Measurements from ENCODE around the gene FGD1. TPM values are rescaled to one million over a fixed set of nuclear protein-coding genes. Genes with fewer than 3 reads are reported as not detected.

Gene FGD1
- total and polyA plus RNA-seq, 8 donors: 5.3 to 21.2 (median 17.0) TPM

DNA sequence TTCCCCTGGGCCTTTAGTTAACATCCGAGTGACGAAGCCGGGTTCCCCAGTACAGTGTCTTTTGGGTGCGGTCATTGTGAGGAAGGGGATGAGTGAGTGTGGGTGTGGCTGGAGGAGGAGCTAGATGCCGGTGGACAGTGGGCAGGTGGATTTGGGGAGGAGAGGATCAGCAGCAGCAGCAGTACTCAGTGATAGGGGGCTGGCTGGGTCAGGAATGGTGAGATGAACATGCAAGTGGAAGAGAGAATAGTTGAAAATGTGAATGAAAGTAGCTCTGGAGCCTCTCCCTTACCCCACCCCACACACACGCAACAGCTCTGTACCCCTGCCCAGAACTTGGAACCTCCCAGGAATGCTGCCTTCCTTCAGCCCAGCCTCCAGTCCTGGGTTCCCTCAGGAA is 51.3 kb downstream of the FGD1 start:
- no peak for DNase-seq
- no peak for ATAC-seq
- intact Hi-C loops (cut with DNase I): no loop called here
- H3K4me1 ChIP-seq: peaks cover 0 to 12% of the 10 kb centered on the region in 2 donors
- H3K4me3 ChIP-seq: no peak overlapping the region
- peaks cover 0 to 27% of the 10 kb centered on the region in 2 donors for H3K36me3 ChIP-seq
- no peaks in the 10 kb centered on the region for H3K9me3 ChIP-seq
- H3K27ac ChIP-seq: no peak overlapping the region
- TF ChIP-seq, protein P1, sequence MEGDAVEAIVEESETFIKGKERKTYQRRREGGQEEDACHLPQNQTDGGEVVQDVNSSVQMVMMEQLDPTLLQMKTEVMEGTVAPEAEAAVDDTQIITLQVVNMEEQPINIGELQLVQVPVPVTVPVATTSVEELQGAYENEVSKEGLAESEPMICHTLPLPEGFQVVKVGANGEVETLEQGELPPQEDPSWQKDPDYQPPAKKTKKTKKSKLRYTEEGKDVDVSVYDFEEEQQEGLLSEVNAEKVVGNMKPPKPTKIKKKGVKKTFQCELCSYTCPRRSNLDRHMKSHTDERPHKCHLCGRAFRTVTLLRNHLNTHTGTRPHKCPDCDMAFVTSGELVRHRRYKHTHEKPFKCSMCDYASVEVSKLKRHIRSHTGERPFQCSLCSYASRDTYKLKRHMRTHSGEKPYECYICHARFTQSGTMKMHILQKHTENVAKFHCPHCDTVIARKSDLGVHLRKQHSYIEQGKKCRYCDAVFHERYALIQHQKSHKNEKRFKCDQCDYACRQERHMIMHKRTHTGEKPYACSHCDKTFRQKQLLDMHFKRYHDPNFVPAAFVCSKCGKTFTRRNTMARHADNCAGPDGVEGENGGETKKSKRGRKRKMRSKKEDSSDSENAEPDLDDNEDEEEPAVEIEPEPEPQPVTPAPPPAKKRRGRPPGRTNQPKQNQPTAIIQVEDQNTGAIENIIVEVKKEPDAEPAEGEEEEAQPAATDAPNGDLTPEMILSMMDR (IDR thresholded peaks at IDR 0.05): no peak
- H3K27me3 ChIP-seq: no peaks in the 10 kb centered on the region

DNA sequence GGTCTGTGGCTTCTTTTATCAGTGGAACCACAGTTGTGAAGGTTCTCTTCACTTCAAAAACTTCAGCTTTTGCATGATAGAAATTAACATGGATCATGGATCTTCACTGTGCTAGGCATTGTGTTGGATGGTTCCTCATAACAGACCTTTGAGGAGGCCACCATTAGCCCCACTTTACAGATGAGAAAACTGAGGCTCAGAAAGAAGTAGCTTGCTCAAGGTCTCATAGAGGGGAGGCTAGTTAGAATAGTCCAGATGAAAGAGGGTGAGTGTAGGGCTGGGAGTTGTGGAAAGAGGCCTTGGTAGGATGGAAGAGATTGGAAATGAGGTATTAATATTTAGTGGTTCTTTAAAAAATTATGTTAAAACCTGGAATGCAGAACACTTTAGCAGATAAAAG is 53.2 kb downstream of the FGD1 start:
- Histone ChIP-seq H3K4me1 (peaks cover 0 to 12% of the 10 kb centered on the region in 2 donors), H3K9me3 (no peaks in the 10 kb centered on the region), H3K4me3 (no peak overlapping the region), H3K36me3 (peaks cover 0 to 27% of the 10 kb centered on the region in 2 donors), H3K27me3 (no peaks in the 10 kb centered on the region), H3K27ac (no peak overlapping the region)
- DNase-seq (no peak), ATAC-seq (no peak)
- TF ChIP-seq, protein P1 (IDR thresholded peaks at IDR 0.05): no peak
- intact Hi-C loops (cut with DNase I): no loop called here

DNA sequence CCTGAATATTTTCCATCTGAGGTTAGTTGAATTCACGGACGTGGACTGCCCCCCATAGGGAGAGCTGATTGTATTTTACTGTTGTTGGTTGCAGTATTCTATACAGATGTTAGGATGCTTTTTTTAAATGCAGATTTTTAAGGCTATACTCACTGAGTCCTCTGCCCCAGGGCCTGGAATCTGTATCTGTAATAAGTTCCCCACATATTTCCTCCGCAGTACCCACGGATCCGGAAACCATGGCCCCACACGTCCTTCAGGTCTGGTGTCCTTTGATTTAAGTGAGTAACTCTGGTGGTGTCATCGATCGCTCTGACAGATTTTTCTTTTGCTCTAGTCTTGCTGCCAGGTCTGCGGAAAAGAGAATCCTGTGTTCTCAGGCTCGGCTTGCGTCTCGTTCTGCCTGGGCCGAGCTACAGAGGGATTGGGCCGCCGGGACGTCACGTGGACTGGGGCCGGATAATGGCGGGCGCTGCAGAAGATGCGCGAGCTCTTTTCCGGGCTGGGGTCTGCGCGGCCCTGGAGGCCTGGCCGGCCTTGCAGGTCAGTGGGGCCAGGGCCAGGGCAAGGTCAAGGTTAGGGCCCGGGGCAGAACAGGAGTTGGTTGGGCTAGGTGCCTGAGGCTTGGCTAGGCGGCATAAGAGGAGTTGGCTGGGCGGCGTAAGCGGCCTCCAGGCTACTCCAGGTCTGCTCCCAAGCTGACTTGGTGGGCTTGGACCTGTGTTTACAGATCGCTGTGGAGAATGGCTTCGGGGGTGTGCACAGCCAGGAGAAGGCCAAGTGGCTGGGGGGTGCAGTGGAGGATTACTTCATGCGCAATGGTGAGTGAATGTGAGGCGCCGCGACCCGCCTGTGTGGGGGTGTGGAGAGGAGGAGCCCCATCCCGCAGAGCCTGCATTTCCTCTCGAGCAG is 55.8 kb downstream of the FGD1 start, which contains the start of gene TSR2:
TSR2 (plus strand) TSS at position 445 of the 912 bp plus-strand sequence; CDS start at position 463, 18 bp downstream.
- Histone ChIP-seq H3K27ac (peak within 1 kb of the TSS; percentile 2 to 33), H3K4me1 (peaks cover 0 to 12% of the 10 kb centered on the region in 2 donors), H3K4me3 (peak within 1 kb of the TSS; percentile 70 to 80), H3K27me3 (no peaks in the 10 kb centered on the region), H3K36me3 (peaks cover 0 to 19% of the 10 kb centered on the region in 2 donors), H3K9me3 (no peaks in the 10 kb centered on the region)
- TF ChIP-seq, protein P1 (IDR thresholded peaks at IDR 0.05): no peak
- DNase-seq (peak; percentile 72 to 89 (median 84)), ATAC-seq (peak; percentile 99)
- intact Hi-C loops (cut with DNase I): no loop called here

DNA sequence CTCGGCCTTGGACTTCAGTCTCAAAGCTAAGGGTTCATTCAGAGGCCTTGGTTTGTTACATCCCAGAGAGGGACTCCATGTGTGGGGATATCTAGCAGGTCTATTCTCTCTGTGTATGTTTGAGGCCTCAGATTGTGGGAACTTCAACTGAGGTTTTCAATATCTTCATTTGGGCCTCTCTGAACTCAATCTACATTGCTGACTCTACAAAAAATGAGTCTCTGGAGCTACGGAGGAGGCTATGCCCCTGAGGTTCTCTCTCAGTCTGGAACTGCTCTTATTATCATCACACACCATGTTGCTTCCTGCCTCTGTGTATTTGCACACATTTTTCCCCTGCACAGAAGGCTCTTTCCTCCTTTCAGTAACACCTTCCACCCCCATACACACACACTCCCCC is 60.9 kb downstream of the FGD1 start:
- Histone ChIP-seq H3K4me1 (no peaks in the 10 kb centered on the region), H3K27ac (no peak overlapping the region), H3K27me3 (no peaks in the 10 kb centered on the region), H3K36me3 (no peaks in the 10 kb centered on the region), H3K9me3 (no peaks in the 10 kb centered on the region), H3K4me3 (no peak overlapping the region)
- intact Hi-C loops (cut with DNase I): no loop called here
- TF ChIP-seq, protein P1 (IDR thresholded peaks at IDR 0.05): no peak
- no peak for DNase-seq
- no peak for ATAC-seq

DNA sequence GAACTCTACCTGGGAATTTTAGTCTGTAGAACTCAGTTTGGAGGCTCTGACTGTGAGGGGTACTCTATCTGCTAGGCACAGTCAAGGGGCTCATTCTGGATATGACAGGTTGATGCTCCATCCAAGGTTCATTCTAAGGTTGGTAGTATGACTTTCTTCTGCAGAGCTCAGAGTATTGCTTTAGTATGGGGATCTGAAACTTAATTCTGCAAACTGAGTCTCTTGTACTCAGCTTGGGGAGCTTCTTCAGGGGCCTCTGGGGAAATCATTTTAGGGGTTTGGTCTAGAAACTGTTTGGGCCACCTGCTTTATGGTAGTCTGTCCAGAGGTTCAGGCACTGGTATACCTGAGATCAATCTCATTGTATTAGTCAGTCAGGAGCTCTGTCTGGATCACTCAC is 65.5 kb downstream of the FGD1 start:
- no peak for DNase-seq
- TF ChIP-seq, protein P1 (IDR thresholded peaks at IDR 0.05): no peak
- Histone ChIP-seq H3K9me3 (no peaks in the 10 kb centered on the region), H3K27ac (no peak overlapping the region), H3K4me1 (no peaks in the 10 kb centered on the region), H3K27me3 (no peaks in the 10 kb centered on the region), H3K4me3 (no peak overlapping the region), H3K36me3 (no peaks in the 10 kb centered on the region)
- intact Hi-C loops (cut with DNase I): no loop called here
- no peak for ATAC-seq

All from left lung (tissue), 10 donors.